ENCODE data around the gene LTBP1. TPM values are rescaled to one million over a fixed set of nuclear protein-coding genes. Genes with fewer than 3 reads are reported as not detected.
A peak's percentile ranks its signal among the peaks of the same experiment; 100 is the strongest.

The LTBP1 gene
- total and polyA plus RNA-seq, 4 donors: 107 to 573 (median 545) TPM

- WGBS, 2 donors: 83 to 88% methylated on average over 5 of the region's 5 CpGs
- intact Hi-C loops (cut with DNase I): no loop called here
- ATAC-seq (ENCODE audit: low FRiP score): no peak
Observed at GRCh38 chr2:33404321-33404720, 457.6 kb downstream of the LTBP1 start.

DNA sequence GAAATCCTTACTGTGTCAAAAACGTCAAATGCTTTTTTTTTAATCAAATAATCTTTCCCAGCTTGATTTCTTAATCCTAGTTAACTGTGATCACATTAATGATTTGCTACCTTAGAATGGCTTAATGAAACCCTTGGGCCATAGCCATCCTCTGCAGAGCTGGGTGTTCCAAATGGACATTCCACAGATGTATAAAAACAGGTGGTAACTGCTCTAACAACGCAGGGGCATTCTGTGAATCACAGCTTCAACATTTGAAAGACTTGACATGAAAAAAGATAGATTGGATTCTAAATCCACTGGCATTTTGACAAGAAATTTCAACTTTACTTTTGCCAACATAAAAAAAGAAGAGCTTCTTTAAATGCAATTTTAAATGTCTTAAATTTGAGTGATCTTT is 459.9 kb downstream of the LTBP1 start:
- 35% methylated on average over 2 of the region's 2 CpGs for WGBS, 2 donors
- intact Hi-C loops (cut with DNase I): no loop called here
- no peak for DNase-seq
- Histone ChIP-seq H3K36me3 (ENCODE audit: control insufficient read depth in 1 of 2, insufficient read depth in 2 of 2, low read length in 1 of 2) (no peaks in the 10 kb centered on the region), H3K27ac (ENCODE audit: low read depth in 1 of 2, low read length in 2 of 2) (no peak overlapping the region), H3K9me3 (ENCODE audit: control insufficient read depth, low read length) (no peaks in the 10 kb centered on the region), H3K4me1 (ENCODE audit: control insufficient read depth in 1 of 2, insufficient read depth in 2 of 2, low read length in 2 of 2) (peaks cover 0 to under 1% of the 10 kb centered on the region in 2 donors), H3K27me3 (ENCODE audit: control insufficient read depth in 1 of 2, insufficient read depth in 2 of 2, low read length in 1 of 2) (no peaks in the 10 kb centered on the region), H3K4me3 (ENCODE audit: low read length in 2 of 2) (no peak overlapping the region)
- ATAC-seq (ENCODE audit: low FRiP score): no peak

More at GRCh38 chr2:33404321-33404720, 457.6 kb downstream of the LTBP1 start:
- Histone ChIP-seq H3K27ac (ENCODE audit: low read depth in 1 of 2, low read length in 2 of 2) (no peak overlapping the region), H3K4me1 (ENCODE audit: control insufficient read depth in 1 of 2, insufficient read depth in 2 of 2, low read length in 2 of 2) (no peaks in the 10 kb centered on the region), H3K4me3 (ENCODE audit: low read length in 2 of 2) (no peak overlapping the region), H3K9me3 (ENCODE audit: control insufficient read depth, low read length) (no peaks in the 10 kb centered on the region), H3K36me3 (ENCODE audit: control insufficient read depth in 1 of 2, insufficient read depth in 2 of 2, low read length in 1 of 2) (no peaks in the 10 kb centered on the region), H3K27me3 (ENCODE audit: control insufficient read depth in 1 of 2, insufficient read depth in 2 of 2, low read length in 1 of 2) (no peaks in the 10 kb centered on the region)
- no peak for DNase-seq

DNA sequence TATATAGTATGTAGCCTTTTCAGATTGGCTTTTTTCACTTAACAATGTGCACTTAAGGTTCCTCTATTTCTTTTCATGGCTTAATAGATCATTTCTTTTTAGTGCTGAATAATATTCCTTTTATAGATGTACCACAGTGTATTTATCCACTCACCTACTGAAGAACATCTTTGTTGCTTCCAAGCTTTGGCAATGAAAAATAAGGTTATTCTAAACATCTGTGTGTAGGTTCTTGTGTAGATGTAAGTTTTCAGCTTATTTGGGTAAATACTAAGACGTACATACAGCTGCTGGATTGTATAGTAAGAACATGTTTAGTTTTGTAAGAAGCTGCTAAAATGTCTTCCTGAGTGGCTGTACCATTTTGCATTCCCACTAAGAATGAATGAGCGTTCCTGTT is 461.4 kb downstream of the LTBP1 start:
- H3K4me1 ChIP-seq (ENCODE audit: control insufficient read depth in 1 of 2, insufficient read depth in 2 of 2, low read length in 2 of 2): peaks cover 3% of the 10 kb centered on the region in 2 donors
- H3K9me3 ChIP-seq (ENCODE audit: control insufficient read depth, low read length): no peaks in the 10 kb centered on the region
- no peaks in the 10 kb centered on the region for H3K36me3 ChIP-seq (ENCODE audit: control insufficient read depth in 1 of 2, insufficient read depth in 2 of 2, low read length in 1 of 2)
- ATAC-seq (ENCODE audit: low FRiP score) (no peak), DNase-seq (no peak)
- WGBS, 2 donors: 97% methylated on average over 2 of the region's 2 CpGs
- no peaks in the 10 kb centered on the region for H3K27me3 ChIP-seq (ENCODE audit: control insufficient read depth in 1 of 2, insufficient read depth in 2 of 2, low read length in 1 of 2)
- no peak overlapping the region for H3K27ac ChIP-seq (ENCODE audit: low read depth in 1 of 2, low read length in 2 of 2)
- intact Hi-C loops (cut with DNase I): no loop called here
- no peak overlapping the region for H3K4me3 ChIP-seq (ENCODE audit: low read length in 2 of 2)

DNA sequence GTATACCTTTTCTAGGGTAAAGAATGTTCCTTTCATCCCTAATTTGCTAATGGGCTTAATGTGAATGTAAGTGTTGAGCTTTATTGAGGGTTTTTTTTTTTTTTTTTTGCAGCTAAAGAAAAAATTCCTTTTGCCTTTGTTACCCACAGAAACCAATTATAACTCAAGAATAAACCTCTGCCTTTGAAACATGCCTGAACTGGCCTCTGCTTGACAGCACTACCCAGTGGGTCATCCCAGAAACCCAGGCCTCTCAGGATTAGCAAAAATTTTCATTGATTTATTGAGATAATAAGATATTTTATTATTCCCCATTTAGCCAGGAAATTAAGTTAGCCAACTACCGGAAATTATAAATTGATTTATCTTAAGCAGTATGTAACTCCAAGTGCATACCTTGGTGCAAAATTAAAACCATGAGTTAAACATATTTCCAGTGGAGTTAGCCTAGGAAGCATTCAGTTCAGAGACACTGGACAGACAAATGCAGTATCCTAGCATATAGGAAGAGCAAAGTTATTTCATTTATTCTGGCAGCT is 462.7 kb downstream of the LTBP1 start:
- no peaks in the 10 kb centered on the region for H3K27me3 ChIP-seq (ENCODE audit: control insufficient read depth in 1 of 2, insufficient read depth in 2 of 2, low read length in 1 of 2)
- DNase-seq (no peak), ATAC-seq (ENCODE audit: low FRiP score) (no peak)
- H3K9me3 ChIP-seq (ENCODE audit: control insufficient read depth, low read length): no peaks in the 10 kb centered on the region
- intact Hi-C loops (cut with DNase I): no loop called here
- no peaks in the 10 kb centered on the region for H3K36me3 ChIP-seq (ENCODE audit: control insufficient read depth in 1 of 2, insufficient read depth in 2 of 2, low read length in 1 of 2)
- H3K4me3 ChIP-seq (ENCODE audit: low read length in 2 of 2): no peak overlapping the region
- peaks cover 3% of the 10 kb centered on the region in 2 donors for H3K4me1 ChIP-seq (ENCODE audit: control insufficient read depth in 1 of 2, insufficient read depth in 2 of 2, low read length in 2 of 2)
- WGBS, 2 donors: 84 to 86% methylated on average over 1 of the region's 1 CpG
- H3K27ac ChIP-seq (ENCODE audit: low read depth in 1 of 2, low read length in 2 of 2): no peak overlapping the region

- Histone ChIP-seq H3K27me3 (ENCODE audit: control insufficient read depth in 1 of 2, insufficient read depth in 2 of 2, low read length in 1 of 2) (no peaks in the 10 kb centered on the region), H3K4me1 (ENCODE audit: control insufficient read depth in 1 of 2, insufficient read depth in 2 of 2, low read length in 2 of 2) (peaks cover 3% of the 10 kb centered on the region in 2 donors), H3K36me3 (ENCODE audit: control insufficient read depth in 1 of 2, insufficient read depth in 2 of 2, low read length in 1 of 2) (no peaks in the 10 kb centered on the region), H3K4me3 (ENCODE audit: low read length in 2 of 2) (no peak overlapping the region), H3K27ac (ENCODE audit: low read depth in 1 of 2, low read length in 2 of 2) (peak overlapping the region in 1 of 2 donors; percentile 48), H3K9me3 (ENCODE audit: control insufficient read depth, low read length) (no peaks in the 10 kb centered on the region)
- DNase-seq (no peak), ATAC-seq (ENCODE audit: low FRiP score) (peak; percentile 50)
- 3 to 6% methylated on average over 3 of the region's 3 CpGs for WGBS, 2 donors
- intact Hi-C loops (cut with DNase I): no loop called here
Observed at GRCh38 chr2:33411765-33412164, 465.0 kb downstream of the LTBP1 start.

DNA sequence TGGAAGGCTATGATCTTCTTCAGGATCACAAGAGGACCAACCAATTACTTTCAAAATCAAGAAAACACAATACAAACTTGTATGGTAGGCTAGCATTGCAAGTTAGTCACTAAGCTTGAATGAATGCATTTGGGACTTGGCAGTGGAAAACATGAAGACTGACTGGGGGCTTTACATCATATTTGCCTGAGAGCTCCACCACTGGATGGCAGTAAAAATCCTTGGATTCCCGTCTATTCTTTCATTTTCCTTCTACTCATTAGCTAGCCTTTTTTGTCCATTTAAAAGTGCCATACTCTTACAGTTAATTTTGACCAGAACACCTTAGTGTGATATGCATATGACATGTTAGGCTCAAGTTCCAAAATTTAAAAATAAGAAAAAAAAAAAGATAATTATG is 466.2 kb downstream of the LTBP1 start:
- intact Hi-C loops (cut with DNase I): no loop called here
- no peak for DNase-seq
- H3K4me3 ChIP-seq (ENCODE audit: low read length in 2 of 2): no peak overlapping the region
- no peak overlapping the region for H3K27ac ChIP-seq (ENCODE audit: low read depth in 1 of 2, low read length in 2 of 2)
- no peak for ATAC-seq (ENCODE audit: low FRiP score)
- WGBS, 2 donors: 51 to 74% methylated on average over 1 of the region's 1 CpG
- H3K9me3 ChIP-seq (ENCODE audit: control insufficient read depth, low read length): no peaks in the 10 kb centered on the region
- no peaks in the 10 kb centered on the region for H3K36me3 ChIP-seq (ENCODE audit: control insufficient read depth in 1 of 2, insufficient read depth in 2 of 2, low read length in 1 of 2)
- H3K27me3 ChIP-seq (ENCODE audit: control insufficient read depth in 1 of 2, insufficient read depth in 2 of 2, low read length in 1 of 2): no peaks in the 10 kb centered on the region
- peaks cover 3% of the 10 kb centered on the region in 2 donors for H3K4me1 ChIP-seq (ENCODE audit: control insufficient read depth in 1 of 2, insufficient read depth in 2 of 2, low read length in 2 of 2)

GRCh38 chr2:33419581-33420200 is 472.9 kb downstream of the LTBP1 start:
- Histone ChIP-seq H3K27ac (ENCODE audit: low read depth in 1 of 2, low read length in 2 of 2) (no peak overlapping the region), H3K27me3 (ENCODE audit: control insufficient read depth in 1 of 2, insufficient read depth in 2 of 2, low read length in 1 of 2) (no peaks in the 10 kb centered on the region), H3K4me1 (ENCODE audit: control insufficient read depth in 1 of 2, insufficient read depth in 2 of 2, low read length in 2 of 2) (no peaks in the 10 kb centered on the region), H3K9me3 (ENCODE audit: control insufficient read depth, low read length) (no peaks in the 10 kb centered on the region), H3K4me3 (ENCODE audit: low read length in 2 of 2) (no peak overlapping the region), H3K36me3 (ENCODE audit: control insufficient read depth in 1 of 2, insufficient read depth in 2 of 2, low read length in 1 of 2) (no peaks in the 10 kb centered on the region)
- WGBS, 2 donors: 79 to 86% methylated on average over 5 of the region's 5 CpGs
- intact Hi-C loops (cut with DNase I): no loop called here
- DNase-seq: no peak
- no peak for ATAC-seq (ENCODE audit: low FRiP score)

DNA sequence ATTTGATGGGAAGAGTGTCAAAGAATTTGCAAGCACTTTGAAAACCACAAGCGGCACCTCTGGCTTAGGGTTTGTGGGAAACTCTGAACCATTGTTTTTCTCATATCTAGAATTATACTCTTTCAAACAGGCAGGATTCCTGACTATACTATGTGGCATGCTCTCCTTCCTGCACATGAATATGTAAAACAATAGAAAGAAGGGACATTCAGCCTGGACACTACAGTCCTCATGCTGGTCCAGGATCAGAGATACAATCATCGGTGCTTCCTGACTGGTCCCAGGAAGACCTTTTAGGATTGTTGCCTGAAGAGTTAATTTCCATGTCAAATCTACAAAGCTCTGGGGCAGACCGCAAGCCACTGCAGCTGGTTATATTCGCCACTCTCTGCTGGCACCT is 474.0 kb downstream of the LTBP1 start:
- no peak overlapping the region for H3K27ac ChIP-seq (ENCODE audit: low read depth in 1 of 2, low read length in 2 of 2)
- 81 to 89% methylated on average over 4 of the region's 4 CpGs for WGBS, 2 donors
- ATAC-seq (ENCODE audit: low FRiP score): no peak
- H3K4me1 ChIP-seq (ENCODE audit: control insufficient read depth in 1 of 2, insufficient read depth in 2 of 2, low read length in 2 of 2): no peaks in the 10 kb centered on the region
- H3K9me3 ChIP-seq (ENCODE audit: control insufficient read depth, low read length): no peaks in the 10 kb centered on the region
- intact Hi-C loops (cut with DNase I): no loop called here
- DNase-seq: no peak
- H3K27me3 ChIP-seq (ENCODE audit: control insufficient read depth in 1 of 2, insufficient read depth in 2 of 2, low read length in 1 of 2): no peaks in the 10 kb centered on the region
- no peaks in the 10 kb centered on the region for H3K36me3 ChIP-seq (ENCODE audit: control insufficient read depth in 1 of 2, insufficient read depth in 2 of 2, low read length in 1 of 2)
- no peak overlapping the region for H3K4me3 ChIP-seq (ENCODE audit: low read length in 2 of 2)

GRCh38 chr2:33421820-33422219 is 475.1 kb downstream of the LTBP1 start:
- intact Hi-C loops (cut with DNase I): no loop called here
- 91 to 93% methylated on average over 2 of the region's 2 CpGs for WGBS, 2 donors
- ATAC-seq (ENCODE audit: low FRiP score): no peak

More at GRCh38 chr2:33421820-33422219, 475.1 kb downstream of the LTBP1 start:
- Histone ChIP-seq H3K27ac (ENCODE audit: low read depth in 1 of 2, low read length in 2 of 2) (no peak overlapping the region), H3K36me3 (ENCODE audit: control insufficient read depth in 1 of 2, insufficient read depth in 2 of 2, low read length in 1 of 2) (no peaks in the 10 kb centered on the region), H3K4me3 (ENCODE audit: low read length in 2 of 2) (no peak overlapping the region), H3K9me3 (ENCODE audit: control insufficient read depth, low read length) (no peaks in the 10 kb centered on the region), H3K4me1 (ENCODE audit: control insufficient read depth in 1 of 2, insufficient read depth in 2 of 2, low read length in 2 of 2) (no peaks in the 10 kb centered on the region), H3K27me3 (ENCODE audit: control insufficient read depth in 1 of 2, insufficient read depth in 2 of 2, low read length in 1 of 2) (no peaks in the 10 kb centered on the region)
- DNase-seq: no peak

Measured in aorta (tissue), 5 donors.